HG03442 (cell line): Measurements from ENCODE around the gene BNC1.
"Not testable (repeated sequence)": the region's sequence is repeated elsewhere in the genome, so short reads cannot be mapped to it uniquely, and the experiment has no call there.

Experiments
- ATAC-seq: cut with Tn5 transposase; IDR thresholded peaks from one replicate; pipeline ENCODE4 v1.9.1; 2021; ENCODE audit warnings: mild to moderate bottlenecking, moderate library complexity; ENCODE audit not compliant: unreplicated experiment

The BNC1 gene

GRCh38 chr15:83249030-83249343 lies 35.5 kb downstream of the BNC1 start:
- no peak for ATAC-seq

GRCh38 chr15:83248151-83249029 lies 36.1 kb downstream of the BNC1 start:
- no peak for ATAC-seq

GRCh38 chr15:83243634-83244033 lies 40.8 kb downstream of the BNC1 start:
- ATAC-seq: no peak

- ATAC-seq: no peak
Measured at GRCh38 chr15:83230242-83230641, 54.2 kb downstream of the BNC1 start.

- ATAC-seq: no peak
Measured at GRCh38 chr15:83225449-83225848, 59.0 kb downstream of the BNC1 start.

- not testable (repeated sequence) for ATAC-seq
Measured at GRCh38 chr15:83221781-83222180, 62.7 kb downstream of the BNC1 start.

GRCh38 chr15:83219026-83219425 lies 65.4 kb downstream of the BNC1 start:
- no peak for ATAC-seq

GRCh38 chr15:83215306-83215705 lies 69.2 kb downstream of the BNC1 start:
- no peak for ATAC-seq

- no peak for ATAC-seq
Measured at GRCh38 chr15:83210619-83211018, 73.8 kb downstream of the BNC1 start.

- no peak for ATAC-seq
Measured at GRCh38 chr15:83209333-83209732, 75.1 kb downstream of the BNC1 start.

- ATAC-seq: no peak
Measured at GRCh38 chr15:83208367-83208661, 76.2 kb downstream of the BNC1 start.

- ATAC-seq: peak; percentile 37
Measured at GRCh38 chr15:83207660-83208366, 76.7 kb downstream of the BNC1 start, which contains the start of gene HDGFL3. Gene HDGFL3, minus strand, starts transcription at chr15:83207823. Its CDS starts 409 bp downstream, at chr15:83207414.

GRCh38 chr15:83207009-83207659 lies 77.3 kb downstream of the BNC1 start:
- peak; percentile 20 for ATAC-seq

- ATAC-seq: no peak
Measured at GRCh38 chr15:83206526-83207008, 77.9 kb downstream of the BNC1 start.
